ENCODE results near the gene MIX23.

DNA sequence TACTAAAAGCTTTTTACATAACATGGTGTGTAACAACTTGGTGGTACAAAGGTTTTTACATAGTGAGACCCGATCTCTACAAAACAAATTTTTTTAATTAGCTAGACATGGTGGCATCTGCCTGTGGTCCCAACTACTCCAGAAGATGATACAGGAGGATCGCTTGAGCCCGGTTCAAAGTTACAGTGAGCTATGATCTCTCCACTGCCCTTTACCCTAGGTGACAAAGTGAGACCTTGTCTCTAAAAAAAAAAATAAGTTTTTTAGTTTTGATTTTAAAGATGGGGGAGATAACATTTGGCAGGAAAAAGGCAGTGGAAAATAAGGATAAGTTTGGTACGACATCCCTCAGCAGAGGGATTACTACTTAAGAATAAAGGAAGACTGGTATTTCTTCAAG is 6.9 kb upstream of the MIX23 start:
- TF ChIP-seq CTCF (tag by site-specific recombination; IDR thresholded peaks at IDR 0.05) (no peak), ZNF514 (tag by site-specific recombination; IDR thresholded peaks at IDR 0.05) (no peak), BCL6B (tag by site-specific recombination; IDR thresholded peaks at IDR 0.05) (no peak), ZNF114 (tag by site-specific recombination; IDR thresholded peaks at IDR 0.05) (no peak), TCF7L2 (IDR thresholded peaks at IDR 0.05; ENCODE audit: borderline replicate concordance, low read depth, low read length) (no peak), KLF10 (tag by site-specific recombination; IDR thresholded peaks at IDR 0.05) (no peak), ZBTB48 (tag by site-specific recombination; IDR thresholded peaks at IDR 0.05) (no peak), HOXA7 (CRISPR knock-in tag; IDR thresholded peaks at IDR 0.05; ENCODE audit: borderline replicate concordance) (no peak), ZIC2 (tag by site-specific recombination; IDR thresholded peaks at IDR 0.05) (no peak), REST (tag by site-specific recombination; IDR thresholded peaks at IDR 0.05) (no peak)
- TF ChIP-seq, protein P1, sequence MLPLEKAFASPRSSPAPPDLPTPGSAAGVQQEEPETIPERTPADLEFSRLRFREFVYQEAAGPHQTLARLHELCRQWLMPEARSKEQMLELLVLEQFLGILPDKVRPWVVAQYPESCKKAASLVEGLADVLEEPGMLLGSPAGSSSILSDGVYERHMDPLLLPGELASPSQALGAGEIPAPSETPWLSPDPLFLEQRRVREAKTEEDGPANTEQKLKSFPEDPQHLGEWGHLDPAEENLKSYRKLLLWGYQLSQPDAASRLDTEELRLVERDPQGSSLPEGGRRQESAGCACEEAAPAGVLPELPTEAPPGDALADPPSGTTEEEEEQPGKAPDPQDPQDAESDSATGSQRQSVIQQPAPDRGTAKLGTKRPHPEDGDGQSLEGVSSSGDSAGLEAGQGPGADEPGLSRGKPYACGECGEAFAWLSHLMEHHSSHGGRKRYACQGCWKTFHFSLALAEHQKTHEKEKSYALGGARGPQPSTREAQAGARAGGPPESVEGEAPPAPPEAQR (tag by site-specific recombination; IDR thresholded peaks at IDR 0.05) = no peak
- TF ChIP-seq, protein P2, sequence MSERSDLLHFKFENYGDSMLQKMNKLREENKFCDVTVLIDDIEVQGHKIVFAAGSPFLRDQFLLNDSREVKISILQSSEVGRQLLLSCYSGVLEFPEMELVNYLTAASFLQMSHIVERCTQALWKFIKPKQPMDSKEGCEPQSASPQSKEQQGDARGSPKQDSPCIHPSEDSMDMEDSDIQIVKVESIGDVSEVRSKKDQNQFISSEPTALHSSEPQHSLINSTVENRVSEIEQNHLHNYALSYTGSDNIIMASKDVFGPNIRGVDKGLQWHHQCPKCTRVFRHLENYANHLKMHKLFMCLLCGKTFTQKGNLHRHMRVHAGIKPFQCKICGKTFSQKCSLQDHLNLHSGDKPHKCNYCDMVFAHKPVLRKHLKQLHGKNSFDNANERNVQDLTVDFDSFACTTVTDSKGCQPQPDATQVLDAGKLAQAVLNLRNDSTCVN (tag by site-specific recombination; optimal IDR thresholded peaks at IDR 0.05) = no peak
- TF ChIP-seq, protein P3, sequence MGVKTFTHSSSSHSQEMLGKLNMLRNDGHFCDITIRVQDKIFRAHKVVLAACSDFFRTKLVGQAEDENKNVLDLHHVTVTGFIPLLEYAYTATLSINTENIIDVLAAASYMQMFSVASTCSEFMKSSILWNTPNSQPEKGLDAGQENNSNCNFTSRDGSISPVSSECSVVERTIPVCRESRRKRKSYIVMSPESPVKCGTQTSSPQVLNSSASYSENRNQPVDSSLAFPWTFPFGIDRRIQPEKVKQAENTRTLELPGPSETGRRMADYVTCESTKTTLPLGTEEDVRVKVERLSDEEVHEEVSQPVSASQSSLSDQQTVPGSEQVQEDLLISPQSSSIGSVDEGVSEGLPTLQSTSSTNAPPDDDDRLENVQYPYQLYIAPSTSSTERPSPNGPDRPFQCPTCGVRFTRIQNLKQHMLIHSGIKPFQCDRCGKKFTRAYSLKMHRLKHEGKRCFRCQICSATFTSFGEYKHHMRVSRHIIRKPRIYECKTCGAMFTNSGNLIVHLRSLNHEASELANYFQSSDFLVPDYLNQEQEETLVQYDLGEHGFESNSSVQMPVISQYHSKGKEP (tag by site-specific recombination; IDR thresholded peaks at IDR 0.05) = no peak
